HG03139 (cell line): ENCODE measurements around the gene EFNA5.
"Not testable (repeated sequence)": the region's sequence is repeated elsewhere in the genome, so short reads cannot be mapped to it uniquely, and the experiment has no call there.

Experiments
- ATAC-seq: cut with Tn5 transposase; IDR thresholded peaks from one replicate; pipeline ENCODE4 v1.9.1; 2021; ENCODE audit not compliant: unreplicated experiment

EFNA5 gene

GRCh38 chr5:107377277-107377609 lies 293.5 kb downstream of the EFNA5 start:
- no peak for ATAC-seq

- no peak for ATAC-seq
Measured at GRCh38 chr5:107376546-107377276, 294.0 kb downstream of the EFNA5 start.

- peak; percentile 69 for ATAC-seq
Measured at GRCh38 chr5:107373549-107374263, 297.0 kb downstream of the EFNA5 start.

GRCh38 chr5:107372723-107373450 lies 297.9 kb downstream of the EFNA5 start:
- no peak for ATAC-seq

GRCh38 chr5:107370396-107370968 lies 300.3 kb downstream of the EFNA5 start:
- no peak for ATAC-seq

- no peak for ATAC-seq
Measured at GRCh38 chr5:107369622-107370021, 301.1 kb downstream of the EFNA5 start.

GRCh38 chr5:107368615-107369014 lies 302.1 kb downstream of the EFNA5 start:
- ATAC-seq: no peak

- no peak for ATAC-seq
Measured at GRCh38 chr5:107367939-107368338, 302.8 kb downstream of the EFNA5 start.

- no peak for ATAC-seq
Measured at GRCh38 chr5:107367480-107367879, 303.3 kb downstream of the EFNA5 start.

GRCh38 chr5:107365320-107366109 lies 305.2 kb downstream of the EFNA5 start:
- peak; percentile 45 for ATAC-seq

GRCh38 chr5:107364443-107365319 lies 306.1 kb downstream of the EFNA5 start:
- peak; percentile 8 for ATAC-seq

GRCh38 chr5:107363768-107364167 lies 307.0 kb downstream of the EFNA5 start:
- no peak for ATAC-seq

GRCh38 chr5:107361945-107362344 lies 308.8 kb downstream of the EFNA5 start:
- ATAC-seq: no peak

GRCh38 chr5:107359916-107360234 lies 310.9 kb downstream of the EFNA5 start:
- no peak for ATAC-seq

GRCh38 chr5:107359033-107359915 lies 311.5 kb downstream of the EFNA5 start:
- no peak for ATAC-seq

GRCh38 chr5:107356891-107357290 lies 313.8 kb downstream of the EFNA5 start:
- no peak for ATAC-seq

GRCh38 chr5:107352576-107352975 lies 318.2 kb downstream of the EFNA5 start:
- no peak for ATAC-seq

- ATAC-seq: not testable (repeated sequence)
Measured at GRCh38 chr5:107346580-107346979, 324.2 kb downstream of the EFNA5 start.

- no peak for ATAC-seq
Measured at GRCh38 chr5:107342371-107342770, 328.4 kb downstream of the EFNA5 start.
